H1 (cell line): ENCODE measurements around the gene OXCT2. TPM values are rescaled to one million over a fixed set of nuclear protein-coding genes. Genes with fewer than 3 reads are reported as not detected.

Source experiments
- CTCF ChIA-PET: fragments of 300-600 bp; sonication (Branson Sonifier 250); formaldehyde crosslinking; loops from one replicate; lab custom pipeline; 2021; ENCODE audit not compliant: partially characterized antibody; lab: Charles Lee
- POLR2A ChIA-PET: fragments of 300-600 bp; sonication (Branson Sonifier 250); formaldehyde crosslinking; loops from one replicate; lab custom pipeline; 2021; ENCODE audit warnings: inconsistent platforms; ENCODE audit not compliant: partially characterized antibody; lab: Charles Lee
- DNase-seq, 2 experiments: peaks; one replicate each; pipeline versions ENCODE4 v3.0.0 to v3.0.0-alpha.2; 2010 to 2022; ENCODE audit warnings: low spot score in 2 of 2, low read depth in 1 of 2, mixed read lengths in 1 of 2
- FAIRE-seq: peaks from 2 replicates; lab custom pipeline; 2011; peaks lifted over from hg19 to GRCh38; lab: Jason Lieb, UNC
- H2AFZ ChIP-seq: 2 replicates; pipeline ENCODE4 v1.8.1; 2012; ENCODE audit warnings: low read length, inconsistent platforms
- H2AK5ac ChIP-seq: 2 replicates; pipeline ENCODE4 v1.6.1; 2013; ENCODE audit warnings: low read depth, low read length
- H2BK120ac ChIP-seq: replicated peaks from 2 replicates; pipeline ENCODE3; 2013; ENCODE audit warnings: low read depth, low read length, inconsistent platforms
- H2BK12ac ChIP-seq: 2 replicates; pipeline ENCODE4 v1.6.1; 2013; ENCODE audit warnings: low read depth, low read length
- H2BK15ac ChIP-seq: 2 replicates; pipeline ENCODE4 v1.6.1; 2013; ENCODE audit warnings: low read length
- H2BK20ac ChIP-seq: 2 replicates; pipeline ENCODE4 v1.6.1; 2013; ENCODE audit warnings: low read length
- H2BK5ac ChIP-seq: 2 replicates; pipeline ENCODE4 v1.6.1; 2013; ENCODE audit warnings: low read depth, low read length
- H3K14ac ChIP-seq: 2 replicates; pipeline ENCODE4 v1.6.1; 2013; ENCODE audit warnings: inconsistent platforms; ENCODE audit not compliant: insufficient read length
- H3K18ac ChIP-seq: 2 replicates; pipeline ENCODE4 v1.6.1; 2013; ENCODE audit warnings: low read length; ENCODE audit errors: extremely low read depth
- H3K23ac ChIP-seq: 2 replicates; pipeline ENCODE4 v1.6.1; 2013; ENCODE audit warnings: inconsistent platforms; ENCODE audit not compliant: insufficient read length
- H3K23me2 ChIP-seq: 2 replicates; pipeline ENCODE4 v1.6.1; 2013; ENCODE audit warnings: low read depth, low read length
- H3K27ac ChIP-seq: 2 replicates; pipeline ENCODE4 v1.6.1; 2011; ENCODE audit warnings: low read depth, low read length, inconsistent platforms
- H3K27me3 ChIP-seq, 4 experiments: replicated peaks in 1 of 4; 1 replicate in 1 of 4; 2 replicates in 3 of 4; pipeline versions ENCODE4 v1.6.1 to v1.8.1; 2011 to 2013; ENCODE audit warnings: low read length in 3 of 4, mild to moderate bottlenecking in 3 of 4, inconsistent platforms in 2 of 4, mixed read lengths in 2 of 4, moderate library complexity in 1 of 4; ENCODE audit not compliant: control insufficient read depth in 3 of 4, insufficient read depth in 3 of 4; ENCODE audit errors: extremely low read depth in 1 of 4
- H3K36me3 ChIP-seq, 4 experiments: 2 replicates each; pipeline versions ENCODE4 v1.6.1 to v1.8.1; 2011 to 2013; ENCODE audit warnings: mild to moderate bottlenecking in 4 of 4, low read length in 3 of 4, moderate library complexity in 2 of 4, control low read depth in 1 of 4, inconsistent platforms in 1 of 4; ENCODE audit not compliant: insufficient read depth in 4 of 4, control insufficient read depth in 2 of 4
- H3K4ac ChIP-seq: replicated peaks from 2 replicates; pipeline ENCODE3; 2013; ENCODE audit warnings: low read length, low read depth, mixed read lengths, inconsistent platforms; ENCODE audit not compliant: insufficient read length
- H3K4me1 ChIP-seq, 4 experiments: replicated peaks in 1 of 4; 1 replicate in 1 of 4; 2 replicates in 3 of 4; pipeline versions ENCODE4 v1.6.1 to v1.8.1; 2011 to 2013; ENCODE audit warnings: low read length in 3 of 4, inconsistent platforms in 2 of 4, mixed read lengths in 1 of 4; ENCODE audit not compliant: insufficient read depth in 4 of 4, control insufficient read depth in 3 of 4
- H3K4me2 ChIP-seq, 2 experiments: 2 replicates each; pipeline versions ENCODE4 v1.6.1 to v1.8.1; 2011 to 2013; ENCODE audit warnings: low read depth in 2 of 2, low read length in 2 of 2, control low read depth in 1 of 2, inconsistent platforms in 1 of 2, mild to moderate bottlenecking in 1 of 2; ENCODE audit not compliant: insufficient read depth in 1 of 2
- H3K4me3 ChIP-seq, 4 experiments: fragments of 200-600, 300-600 bp in 1 of 4; sonication (generic), shearing (Covaris generic), sonication (Bioruptor Twin) in 1 of 4; 2 replicates each; pipeline versions ENCODE4 v1.5.1 to v1.8.1; 2011 to 2016; ENCODE audit warnings: low read length in 4 of 4, low read depth in 3 of 4, control low read depth in 2 of 4, inconsistent platforms in 2 of 4, mild to moderate bottlenecking in 2 of 4, mixed read lengths in 1 of 4, moderate library complexity in 1 of 4; ENCODE audit not compliant: insufficient read depth in 2 of 4; ENCODE audit errors: extremely low read depth in 1 of 4
- H3K56ac ChIP-seq: replicated peaks from 2 replicates; pipeline ENCODE3; 2013; ENCODE audit warnings: low read depth, mild to moderate bottlenecking, mixed read lengths, low read length, inconsistent platforms; ENCODE audit not compliant: insufficient read length
- H3K79me1 ChIP-seq: 2 replicates; pipeline ENCODE4 v1.6.1; 2013; ENCODE audit warnings: low read depth, low read length, control low read depth
- H3K79me2 ChIP-seq, 2 experiments: 2 replicates each; pipeline versions ENCODE4 v1.6.1 to v1.8.1; 2012 to 2013; ENCODE audit warnings: low read length in 2 of 2, mild to moderate bottlenecking in 2 of 2, inconsistent platforms in 1 of 2; ENCODE audit not compliant: insufficient read depth in 2 of 2, control insufficient read depth in 1 of 2
- H3K9ac ChIP-seq, 4 experiments: replicated peaks in 1 of 4; 1 replicate in 1 of 4; 2 replicates in 3 of 4; pipeline versions ENCODE4 v1.6.1 to v1.8.1; 2011 to 2013; ENCODE audit warnings: low read depth in 3 of 4, low read length in 3 of 4, control low read depth in 2 of 4, mild to moderate bottlenecking in 2 of 4, moderate library complexity in 2 of 4, inconsistent platforms in 1 of 4; ENCODE audit errors: extremely low read depth in 1 of 4
- H3K9me3 ChIP-seq, 2 experiments: 2 replicates each; pipeline versions ENCODE4 v1.6.1 to v1.8.1; 2012 to 2013; ENCODE audit warnings: mild to moderate bottlenecking in 2 of 2, moderate library complexity in 2 of 2, control low read depth in 1 of 2, inconsistent platforms in 1 of 2, low read depth in 1 of 2, low read length in 1 of 2, mixed read lengths in 1 of 2; ENCODE audit not compliant: insufficient read depth in 2 of 2
- H4K20me1 ChIP-seq, 2 experiments: replicated peaks in 1 of 2; 2 replicates each; pipeline versions ENCODE3 to v1.8.1; 2011 to 2013; ENCODE audit warnings: inconsistent platforms in 2 of 2, low read length in 2 of 2, mild to moderate bottlenecking in 1 of 2; ENCODE audit not compliant: insufficient read depth in 2 of 2, control insufficient read depth in 1 of 2
- H4K5ac ChIP-seq: 2 replicates; pipeline ENCODE4 v1.6.1; 2013; ENCODE audit warnings: low read length, low read depth, mixed read lengths, inconsistent platforms; ENCODE audit not compliant: insufficient read length
- H4K8ac ChIP-seq: 2 replicates; pipeline ENCODE4 v1.8.0; 2013; ENCODE audit warnings: mild to moderate bottlenecking, moderate library complexity, low read length, inconsistent platforms; ENCODE audit not compliant: insufficient read depth; ENCODE audit errors: extremely low read depth
- H4K91ac ChIP-seq: replicated peaks from 2 replicates; pipeline ENCODE3; 2013; ENCODE audit warnings: low read length, mixed read lengths, inconsistent platforms; ENCODE audit not compliant: insufficient read length
- CHD1 ChIP-seq: IDR thresholded peaks from 2 replicates; pipeline ENCODE4 v1.6.1; 2012; ENCODE audit warnings: low read depth, low read length, improper control_type of control experiment
- FOSL1 ChIP-seq: IDR thresholded peaks from 2 replicates; pipeline ENCODE4 v1.6.1; 2011; ENCODE audit warnings: mild to moderate bottlenecking, low read depth, low read length, moderate library complexity; ENCODE audit not compliant: insufficient read depth
- POLR2AphosphoS5 ChIP-seq: IDR thresholded peaks from 2 replicates; pipeline ENCODE4 v1.6.1; 2011; ENCODE audit warnings: low read depth, low read length
- SP1 ChIP-seq: IDR thresholded peaks from 2 replicates; pipeline ENCODE4 v1.6.1; 2011; ENCODE audit warnings: low read depth, low read length
- WGBS, 2 experiments: shearing (Covaris generic) in 1 of 2; methylation state at CpG; one replicate each; pipeline versions ENCODE4 v1.1.6 to v1.1.7; 2013 to 2015; ENCODE audit warnings: low lambda C conversion rate in 2 of 2, mixed read lengths in 2 of 2, inconsistent platforms in 1 of 2, low coverage in 1 of 2, missing lambda C conversion rate in 1 of 2; ENCODE audit not compliant: insufficient replicate concordance in 2 of 2, insufficient coverage in 1 of 2, insufficient read length in 1 of 2; ENCODE audit errors: extremely low coverage in 1 of 2, missing lambda C conversion rate in 1 of 2; 5-methylcytosine and 5-hydroxymethylcytosine counted together
- polyA plus RNA-seq, 7 experiments: library from polyadenylated mRNA; depleted of rRNA in 3 of 7; stranded (reverse) in 5 of 7; unstranded in 2 of 7; fragments of >200 nt in 5 of 7; fragments of 200-250 nt in 2 of 7; gene quantifications; 1 replicate in 5 of 7; 2 replicates in 1 of 7; 4 replicates in 1 of 7; pipeline versions ENCODE4 v1.2.1 to v1.2.3, GENCODE V29; 2011 to 2013; ENCODE audit warnings: missing spikeins in 2 of 7, mixed read lengths in 2 of 7
- total RNA-seq: library from RNA; stranded (reverse); fragmentation: NEBNext Ultra II Directional; extraction: Animal tissue kit (Norgen Biotek cat#: 25700); gene quantifications from 2 replicates; pipeline ENCODE4 v1.2.1, GENCODE V29; 2021

Gene OXCT2
- total and polyA plus RNA-seq, 2 of the 8 experiments (the other 6 are each of a cell fraction or from before 2014, with no cell fraction given), result 2.6 to 2.9 TPM

- CTCF ChIA-PET, result interaction anchor here (1.1 to 1.6 kb wide), 2 partner anchors 9 to 15 kb away, joined by 3 to 4 read pairs; no protein-coding TSS in a partner anchor
- H3K9ac ChIP-seq, result no peak overlapping the region
- no peak overlapping the region for H3K27ac ChIP-seq
- no peaks in the 10 kb centered on the region for H3K79me2 ChIP-seq
- peaks cover 15 to 57% (median 34%) of the 10 kb centered on the region in 4 experiments; a peak in 7 of 8 replicates for H3K36me3 ChIP-seq
- H2BK20ac ChIP-seq, result no peak overlapping the region
- no peak overlapping the region for H3K4ac ChIP-seq
- H3K56ac ChIP-seq, result no peak overlapping the region
- H3K14ac ChIP-seq, result no peak overlapping the region
- no peak overlapping the region for H4K5ac ChIP-seq
- H3K4me3 ChIP-seq, result no peak overlapping the region
- no peak overlapping the region for H2BK120ac ChIP-seq
- no peak overlapping the region for H4K91ac ChIP-seq
- H3K18ac ChIP-seq, result no peak overlapping the region
- DNase-seq (no peak), FAIRE-seq (no peak)
- no peaks in the 10 kb centered on the region for H3K23me2 ChIP-seq
- H2AK5ac ChIP-seq, result no peak overlapping the region
- no peak overlapping the region for H2BK5ac ChIP-seq
- H3K23ac ChIP-seq, result no peak overlapping the region
- no peaks in the 10 kb centered on the region for H3K79me1 ChIP-seq
- POLR2A ChIA-PET, result no interaction called here
- no peak overlapping the region for H2BK15ac ChIP-seq
- no peak overlapping the region for H3K4me2 ChIP-seq
- no peaks in the 10 kb centered on the region for H3K4me1 ChIP-seq
- H4K8ac ChIP-seq, result no peak overlapping the region
- no peaks in the 10 kb centered on the region for H3K9me3 ChIP-seq
- H4K20me1 ChIP-seq, result peaks cover 2 to 15% of the 10 kb centered on the region in 2 experiments
- no peak overlapping the region for H2AFZ ChIP-seq
- no peak overlapping the region for H2BK12ac ChIP-seq
- 90% methylated on average over 6 of the region's 6 CpGs; no CpG with 5 or more reads in 1 of the 2 experiments for WGBS, 2 experiments
- TF ChIP-seq POLR2AphosphoS5 (no peak), SP1 (no peak), CHD1 (no peak), FOSL1 (no peak)
- TF ChIP-seq, all 59 proteins: peak for 0
- no peaks in the 10 kb centered on the region for H3K27me3 ChIP-seq
These were observed 18.4 kb downstream of the OXCT2 start for GRCh38 chr1:39752703-39753102.
